DMS114 treated with DMSO at 0.1 percent for 48 hours (cell line): ENCODE data around the gene RFTN2.
A peak's percentile ranks its signal among the peaks of the same experiment; 100 is the strongest.
"Not testable (repeated sequence)": the region's sequence is repeated elsewhere in the genome, so short reads cannot be mapped to it uniquely, and the experiment has no call there.

Experiments used
- DNase-seq: peaks from one replicate; lab custom pipeline; 2025; ENCODE audit not compliant: unreplicated experiment; lab: John Stamatoyannopoulos, UW

RFTN2 gene

GRCh38 chr2:197604117-197604860 lies 71.1 kb downstream of the RFTN2 start:
- DNase-seq, result no peak

- DNase-seq, result no peak
Measured at GRCh38 chr2:197601726-197602125, 73.7 kb downstream of the RFTN2 start.

GRCh38 chr2:197600306-197600705 lies 75.1 kb downstream of the RFTN2 start:
- no peak for DNase-seq

GRCh38 chr2:197599285-197599965 lies 76.0 kb downstream of the RFTN2 start:
- no peak for DNase-seq

GRCh38 chr2:197598450-197598849 lies 76.9 kb downstream of the RFTN2 start:
- no peak for DNase-seq

GRCh38 chr2:197597166-197597565 lies 78.2 kb downstream of the RFTN2 start:
- no peak for DNase-seq

GRCh38 chr2:197596766-197597165 lies 78.6 kb downstream of the RFTN2 start:
- DNase-seq, result no peak

- DNase-seq, result peak; percentile 38
Measured at GRCh38 chr2:197591339-197592072, 83.9 kb downstream of the RFTN2 start.

GRCh38 chr2:197587255-197587654 lies 88.1 kb downstream of the RFTN2 start:
- DNase-seq, result not testable (repeated sequence)

GRCh38 chr2:197580166-197580565 lies 95.2 kb downstream of the RFTN2 start:
- not testable (repeated sequence) for DNase-seq

GRCh38 chr2:197578294-197578693 lies 97.1 kb downstream of the RFTN2 start:
- DNase-seq, result not testable (repeated sequence)

GRCh38 chr2:197577446-197577845 lies 97.9 kb downstream of the RFTN2 start:
- DNase-seq, result no peak

- no peak for DNase-seq
Measured at GRCh38 chr2:197576631-197577030, 98.8 kb downstream of the RFTN2 start.

GRCh38 chr2:197575987-197576386 lies 99.4 kb downstream of the RFTN2 start:
- DNase-seq, result no peak

GRCh38 chr2:197573608-197574007 lies 101.8 kb downstream of the RFTN2 start:
- DNase-seq, result no peak

- DNase-seq, result no peak
Measured at GRCh38 chr2:197571627-197572271, 103.6 kb downstream of the RFTN2 start.

GRCh38 chr2:197560146-197560665 lies 115.2 kb downstream of the RFTN2 start:
- DNase-seq, result no peak

GRCh38 chr2:197559681-197560080 lies 115.7 kb downstream of the RFTN2 start:
- no peak for DNase-seq

- DNase-seq, result no peak
Measured at GRCh38 chr2:197558393-197558792, 117.0 kb downstream of the RFTN2 start.

GRCh38 chr2:197556456-197556855 lies 118.9 kb downstream of the RFTN2 start:
- no peak for DNase-seq

GRCh38 chr2:197555467-197555866 lies 119.9 kb downstream of the RFTN2 start:
- no peak for DNase-seq
